ENCODE results near the gene LPAR1. TPM values are rescaled to one million over a fixed set of nuclear protein-coding genes. Genes with fewer than 3 reads are reported as not detected.

The LPAR1 gene
- total RNA-seq, 1 donor from 2014 or later = 8.5 TPM

GRCh38 chr9:111020594-111020993, 17.7 kb downstream of the LPAR1 start:
- no peak overlapping the region for H3K4me3 ChIP-seq (ENCODE audit: low read depth, low read length)
- TF ChIP-seq CTCF (conservative IDR thresholded peaks at IDR 0.05; ENCODE audit: low read depth, low read length) = no peak
- no peak for DNase-seq (ENCODE audit: low read depth)

- no peak overlapping the region for H3K4me3 ChIP-seq (ENCODE audit: low read depth, low read length)
- DNase-seq (ENCODE audit: low read depth) = no peak
- no peak for TF ChIP-seq CTCF (conservative IDR thresholded peaks at IDR 0.05; ENCODE audit: low read depth, low read length)
Measured at GRCh38 chr9:111016426-111017045, 21.7 kb downstream of the LPAR1 start.

- no peak overlapping the region for H3K4me3 ChIP-seq (ENCODE audit: low read depth, low read length)
- no peak for DNase-seq (ENCODE audit: low read depth)
- no peak for TF ChIP-seq CTCF (conservative IDR thresholded peaks at IDR 0.05; ENCODE audit: low read depth, low read length)
Measured at GRCh38 chr9:111016016-111016415, 22.3 kb downstream of the LPAR1 start.

- TF ChIP-seq CTCF (conservative IDR thresholded peaks at IDR 0.05; ENCODE audit: low read depth, low read length) = no peak
- H3K4me3 ChIP-seq (ENCODE audit: low read depth, low read length) = no peak overlapping the region
- no peak for DNase-seq (ENCODE audit: low read depth)
Measured at GRCh38 chr9:111013707-111014106, 24.6 kb downstream of the LPAR1 start.

- TF ChIP-seq CTCF (conservative IDR thresholded peaks at IDR 0.05; ENCODE audit: low read depth, low read length) = no peak
- H3K4me3 ChIP-seq (ENCODE audit: low read depth, low read length) = no peak overlapping the region
- no peak for DNase-seq (ENCODE audit: low read depth)
Measured at GRCh38 chr9:111013250-111013649, 25.0 kb downstream of the LPAR1 start.

- TF ChIP-seq CTCF (conservative IDR thresholded peaks at IDR 0.05; ENCODE audit: low read depth, low read length) = no peak
- no peak overlapping the region for H3K4me3 ChIP-seq (ENCODE audit: low read depth, low read length)
- peak; percentile 60 for DNase-seq (ENCODE audit: low read depth)
Measured at GRCh38 chr9:111008158-111009075, 29.9 kb downstream of the LPAR1 start.

Data from epithelial cell of proximal tubule (primary cell).